Panc1 (cell line): ENCODE measurements around the gene AMFR. TPM values are rescaled to one million over a fixed set of nuclear protein-coding genes. Genes with fewer than 3 reads are reported as not detected.

Source experiments
- ATAC-seq: fragments of 200-7000 bp; cut with Tn5 transposase; 2 replicates; pipeline ENCODE4 v1.9.1; 2020; ENCODE audit warnings: mild to moderate bottlenecking, moderate library complexity
- BruUV-seq: library from RNA; stranded (reverse); fragments of 400-500 nt; replicated peaks from 2 replicates; lab custom pipeline; 2021; lab: Mats Ljungman, UMichigan
- CTCF ChIA-PET: fragments of 300-600 bp; sonication (Branson Sonifier 250); formaldehyde crosslinking; loops from one replicate; lab custom pipeline; 2022; ENCODE audit warnings: antibody characterized with exemption; lab: Charles Lee
- POLR2A ChIA-PET: fragments of 300-600 bp; sonication (Branson Sonifier 250); formaldehyde crosslinking; loops from one replicate; lab custom pipeline; 2022; ENCODE audit warnings: antibody characterized with exemption; lab: Charles Lee
- DNase-seq: peaks from one replicate; pipeline ENCODE4 v3.0.0-alpha.2; 2010; ENCODE audit warnings: low read depth, low spot score
- H3K27ac ChIP-seq: 2 replicates; pipeline ENCODE4 v1.5.1; 2011; ENCODE audit warnings: mild to moderate bottlenecking, low read length, inconsistent platforms
- H3K27me3 ChIP-seq: fragments of 200-500 bp; sonication (Bioruptor generic); 2 replicates; pipeline ENCODE4 v1.6.0; 2014; ENCODE audit warnings: low read length, inconsistent platforms; ENCODE audit not compliant: control insufficient read depth, insufficient read depth
- H3K36me3 ChIP-seq: fragments of 200-500 bp; sonication (Bioruptor generic); 2 replicates; pipeline ENCODE4 v1.5.1; 2014; ENCODE audit warnings: inconsistent platforms, mild to moderate bottlenecking, low read length, moderate library complexity; ENCODE audit not compliant: control insufficient read depth, insufficient read depth
- H3K4me1 ChIP-seq: 2 replicates; pipeline ENCODE4 v1.5.1; 2011; ENCODE audit warnings: inconsistent platforms, mild to moderate bottlenecking, low read length, moderate library complexity; ENCODE audit not compliant: control insufficient read depth, insufficient read depth
- H3K4me3 ChIP-seq, 2 experiments: 2 replicates each; pipeline ENCODE4 v1.5.1; 2011 to 2012; ENCODE audit warnings: low read depth in 2 of 2, low read length in 2 of 2, mild to moderate bottlenecking in 2 of 2, inconsistent platforms in 1 of 2, moderate library complexity in 1 of 2
- H3K9me3 ChIP-seq: fragments of 200-500 bp; sonication (Bioruptor generic); 2 replicates; pipeline ENCODE4 v1.5.1; 2014; ENCODE audit warnings: low read depth, mild to moderate bottlenecking, inconsistent platforms, low read length, moderate library complexity; ENCODE audit not compliant: control insufficient read depth, insufficient read depth
- CTCF ChIP-seq: fragments of 450-650 bp; IDR thresholded peaks from 2 replicates; pipeline ENCODE4 v1.5.1; 2017; ENCODE audit warnings: mild to moderate bottlenecking
- POLR2AphosphoS5 ChIP-seq: IDR thresholded peaks from 2 replicates; pipeline ENCODE4 v1.6.1; 2012; ENCODE audit warnings: mild to moderate bottlenecking, low read depth, low read length, moderate library complexity
- REST ChIP-seq, 2 experiments: IDR thresholded peaks; 2 replicates each; pipeline ENCODE4 v1.6.1; 2011 to 2012; ENCODE audit warnings: low read depth in 2 of 2, control low read depth in 1 of 2, low read length in 1 of 2, mild to moderate bottlenecking in 1 of 2, moderate library complexity in 1 of 2; ENCODE audit not compliant: insufficient read depth in 1 of 2
- SIN3A ChIP-seq: IDR thresholded peaks from 2 replicates; pipeline ENCODE4 v1.6.1; 2012; ENCODE audit warnings: low read depth, mild to moderate bottlenecking, low read length, moderate library complexity, borderline replicate concordance; ENCODE audit not compliant: insufficient read depth
- TCF7L2 ChIP-seq: IDR thresholded peaks from 2 replicates; pipeline ENCODE4 v1.6.1; 2011; ENCODE audit warnings: mild to moderate bottlenecking, low read depth, low read length, inconsistent platforms
- in situ Hi-C: cut with HindIII; loops from 2 replicates; pipeline ENCODE4 v1.10.0; 2016; ENCODE audit warnings: low sequenced_read_pairs, low pct_unique_long_range_greater_than_20kb
- intact Hi-C: fragments of 100-400 bp; cut with micrococcal nuclease; formaldehyde crosslinking; loops from one replicate; pipeline ENCODE4 v1.10.0; 2022; ENCODE audit not compliant: unreplicated experiment
- total RNA-seq: library from RNA; stranded (reverse); gene quantifications from one replicate; pipeline ENCODE4 v1.2.1, GENCODE V29; 2021; ENCODE audit not compliant: unreplicated experiment

AMFR gene
- total RNA-seq, 1 experiment from 2014 or later: 89.6 TPM

GRCh38 chr16:56450275-56450985 is 25.1 kb upstream of the AMFR start:
- ATAC-seq: no peak

GRCh38 chr16:56448005-56448404 is 22.7 kb upstream of the AMFR start:
- no peaks in the 10 kb centered on the region for H3K9me3 ChIP-seq
- in situ Hi-C loops (no loop called here), intact Hi-C loops (no loop called here)
- ATAC-seq: no peak
- H3K4me1 ChIP-seq: peaks cover 17% of the 10 kb centered on the region
- no peak overlapping the region for H3K4me3 ChIP-seq
- no peak for TF ChIP-seq POLR2AphosphoS5
- TF ChIP-seq SIN3A: no peak
- TF ChIP-seq CTCF: no peak
- no peak for TF ChIP-seq TCF7L2
- no peak for TF ChIP-seq REST (IDR thresholded peaks at IDR 0.05; ENCODE audit: insufficient read depth in 1 of 2, low read depth in 2 of 2, low read length in 1 of 2)
- no peak overlapping the region for H3K27ac ChIP-seq
- H3K36me3 ChIP-seq: peaks cover 16% of the 10 kb centered on the region
- no peak for DNase-seq
- ChIA-PET CTCF (no interaction called here), POLR2A (no interaction called here)
- H3K27me3 ChIP-seq: no peaks in the 10 kb centered on the region
- no TSS peak for BruUV-seq

More at GRCh38 chr16:56450275-56450985, 25.1 kb upstream of the AMFR start:
- TF ChIP-seq CTCF: no peak
- no peak for TF ChIP-seq REST (IDR thresholded peaks at IDR 0.05; ENCODE audit: insufficient read depth in 1 of 2, low read depth in 2 of 2, low read length in 1 of 2)
- TF ChIP-seq POLR2AphosphoS5: no peak
- no peak for TF ChIP-seq TCF7L2
- no peak for TF ChIP-seq SIN3A
- peak overlapping the region; percentile 75 to 94 for H3K4me3 ChIP-seq
- H3K27ac ChIP-seq: peak overlapping the region; percentile 90
- no TSS peak for BruUV-seq
- peaks cover 19% of the 10 kb centered on the region for H3K4me1 ChIP-seq
- ChIA-PET POLR2A (no interaction called here), CTCF (interaction anchor here (0.5 kb wide), 1 partner anchor 30 kb away, joined by 3 read pairs; no protein-coding TSS in a partner anchor)
- H3K9me3 ChIP-seq: no peaks in the 10 kb centered on the region
- intact Hi-C loops: no loop called here
- in situ Hi-C loops: no loop called here
- H3K36me3 ChIP-seq: peaks cover 25% of the 10 kb centered on the region
- no peak for DNase-seq
- no peaks in the 10 kb centered on the region for H3K27me3 ChIP-seq
